Measurements from ENCODE around the gene NRL.

GRCh38 chr14:24080888-24081738 is 33.6 kb downstream of the NRL start:
- TF ChIP-seq, protein P1, sequence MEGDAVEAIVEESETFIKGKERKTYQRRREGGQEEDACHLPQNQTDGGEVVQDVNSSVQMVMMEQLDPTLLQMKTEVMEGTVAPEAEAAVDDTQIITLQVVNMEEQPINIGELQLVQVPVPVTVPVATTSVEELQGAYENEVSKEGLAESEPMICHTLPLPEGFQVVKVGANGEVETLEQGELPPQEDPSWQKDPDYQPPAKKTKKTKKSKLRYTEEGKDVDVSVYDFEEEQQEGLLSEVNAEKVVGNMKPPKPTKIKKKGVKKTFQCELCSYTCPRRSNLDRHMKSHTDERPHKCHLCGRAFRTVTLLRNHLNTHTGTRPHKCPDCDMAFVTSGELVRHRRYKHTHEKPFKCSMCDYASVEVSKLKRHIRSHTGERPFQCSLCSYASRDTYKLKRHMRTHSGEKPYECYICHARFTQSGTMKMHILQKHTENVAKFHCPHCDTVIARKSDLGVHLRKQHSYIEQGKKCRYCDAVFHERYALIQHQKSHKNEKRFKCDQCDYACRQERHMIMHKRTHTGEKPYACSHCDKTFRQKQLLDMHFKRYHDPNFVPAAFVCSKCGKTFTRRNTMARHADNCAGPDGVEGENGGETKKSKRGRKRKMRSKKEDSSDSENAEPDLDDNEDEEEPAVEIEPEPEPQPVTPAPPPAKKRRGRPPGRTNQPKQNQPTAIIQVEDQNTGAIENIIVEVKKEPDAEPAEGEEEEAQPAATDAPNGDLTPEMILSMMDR (IDR thresholded peaks at IDR 0.05): no peak
- TF ChIP-seq POLR2A (IDR thresholded peaks at IDR 0.05) (no peak), POLR2AphosphoS5 (IDR thresholded peaks at IDR 0.05) (no peak)
